ENCODE results near the gene CYLD.

GRCh38 chr16:50774960-50775359 is 33.1 kb downstream of the CYLD start:
- TF ChIP-seq ZFP41 (tag by site-specific recombination; IDR thresholded peaks at IDR 0.05; ENCODE audit: borderline replicate concordance): no peak
- no peak for TF ChIP-seq ZNF223 (tag by site-specific recombination; IDR thresholded peaks at IDR 0.05)
- no peak for TF ChIP-seq ZNF404 (tag by site-specific recombination; IDR thresholded peaks at IDR 0.05)

All from HEK293 (cell line).